Measurements from ENCODE around the gene CCSER2. TPM values are rescaled to one million over a fixed set of nuclear protein-coding genes. Genes with fewer than 3 reads are reported as not detected.

The CCSER2 gene
- total RNA-seq, 1 experiment from 2014 or later: 28.9 TPM

- no peak for TF ChIP-seq ZBTB33 (IDR thresholded peaks at IDR 0.05; ENCODE audit: extremely low read depth, insufficient replicate concordance, low read length)
Observed at GRCh38 chr10:84366041-84366440, 37.7 kb downstream of the CCSER2 start (continued).

GRCh38 chr10:84367256-84367655 is 38.9 kb downstream of the CCSER2 start:
- Histone ChIP-seq H3K9me3 (ENCODE audit: control insufficient read depth in 1 of 2, insufficient read depth in 1 of 2, low read depth in 1 of 2, low read length in 2 of 2) (no peaks in the 10 kb centered on the region), H3K27ac (ENCODE audit: low read depth, low read length) (no peak overlapping the region), H3K36me3 (ENCODE audit: control insufficient read depth in 1 of 2, insufficient read depth in 2 of 2, low read length in 2 of 2) (no peaks in the 10 kb centered on the region), H2AFZ (ENCODE audit: low read depth, low read length, poor library complexity, severe bottlenecking) (no peak overlapping the region), H3K4me3 (replicated peaks in 1 of 2; ENCODE audit: low read depth in 1 of 2, low read length in 2 of 2) (no peak overlapping the region), H3K4me2 (ENCODE audit: low read length) (no peak overlapping the region), H3K79me2 (ENCODE audit: insufficient read depth, low read length) (peaks cover 13% of the 10 kb centered on the region), H3K9ac (ENCODE audit: low read length) (no peak overlapping the region), H4K20me1 (ENCODE audit: insufficient read depth) (no peaks in the 10 kb centered on the region), H3K9me2 (ENCODE audit: insufficient read depth) (no peaks in the 10 kb centered on the region), H3K27me3 (ENCODE audit: insufficient read depth, low read length) (no peaks in the 10 kb centered on the region), H3K4me1 (ENCODE audit: control insufficient read depth in 1 of 2, insufficient read depth in 2 of 2, low read length in 2 of 2) (no peaks in the 10 kb centered on the region)
- intact Hi-C loops (cut with micrococcal nuclease): no loop called here
- RAD21 ChIA-PET (ENCODE audit: low non-redundant PET in 1 of 2, low total read pairs in 2 of 2, uncharacterized antibody in 2 of 2, unreplicated experiment in 2 of 2): no interaction called here
- CTCF ChIA-PET: no interaction called here
- POLR2A ChIA-PET: no interaction called here
- BruUV-seq (replicated peaks): no TSS peak
- no peak for TF ChIP-seq ELF1 (IDR thresholded peaks at IDR 0.05; ENCODE audit: borderline replicate concordance, low read depth)
- TF ChIP-seq POLR2AphosphoS5 (IDR thresholded peaks at IDR 0.05; ENCODE audit: low read depth, low read length): no peak
- TF ChIP-seq CTCF (IDR thresholded peaks at IDR 0.05 in 2 of 3, conservative IDR thresholded peaks at IDR 0.05 in 1 of 3; ENCODE audit: borderline replicate concordance in 1 of 3, insufficient read depth in 1 of 3, low read depth in 2 of 3, low read length in 2 of 3): no peak
- no peak for TF ChIP-seq EZH2 (IDR thresholded peaks at IDR 0.05)
- TF ChIP-seq POLR2A (IDR thresholded peaks at IDR 0.05; ENCODE audit: borderline replicate concordance, extremely low read depth, insufficient read depth, insufficient read length): no peak
- TF ChIP-seq JUND (IDR thresholded peaks at IDR 0.05): no peak
- TF ChIP-seq SRF (IDR thresholded peaks at IDR 0.05; ENCODE audit: low read depth): no peak
- no peak for TF ChIP-seq TCF7L2 (IDR thresholded peaks at IDR 0.05; ENCODE audit: borderline replicate concordance, extremely low read depth, insufficient read depth, insufficient read length)
- TF ChIP-seq CBX3 (IDR thresholded peaks at IDR 0.05; ENCODE audit: low read depth): no peak
- no peak for TF ChIP-seq EGR1 (IDR thresholded peaks at IDR 0.05; ENCODE audit: low read depth)
- TF ChIP-seq YY1 (IDR thresholded peaks at IDR 0.05; ENCODE audit: extremely low read depth, insufficient replicate concordance, low read depth, low read length): no peak
- TF ChIP-seq SIN3A (IDR thresholded peaks at IDR 0.05; ENCODE audit: low read depth): no peak
- TF ChIP-seq ZNF274 (IDR thresholded peaks at IDR 0.05; ENCODE audit: low read depth, low read length): no peak
- ATAC-seq (no peak), DNase-seq (ENCODE audit: low read depth, low spot score) (no peak)
